Measurements from ENCODE around the gene LETM1.

- TF ChIP-seq CTCF (IDR thresholded peaks at IDR 0.05) = no peak
- TF ChIP-seq POLR2A (IDR thresholded peaks at IDR 0.05) = no peak
Measured at GRCh38 chr4:1807332-1807777, 48.6 kb downstream of the LETM1 start.

Data from adrenal gland (tissue), 5 donors.